Medulla oblongata (tissue), 1 donor: Measurements from ENCODE around the gene C1orf159.

Experiments
- DNase-seq: peaks from one replicate; pipeline ENCODE4 v3.0.0-alpha.2; 2015; ENCODE audit errors: extremely low spot score

C1orf159 gene

DNA sequence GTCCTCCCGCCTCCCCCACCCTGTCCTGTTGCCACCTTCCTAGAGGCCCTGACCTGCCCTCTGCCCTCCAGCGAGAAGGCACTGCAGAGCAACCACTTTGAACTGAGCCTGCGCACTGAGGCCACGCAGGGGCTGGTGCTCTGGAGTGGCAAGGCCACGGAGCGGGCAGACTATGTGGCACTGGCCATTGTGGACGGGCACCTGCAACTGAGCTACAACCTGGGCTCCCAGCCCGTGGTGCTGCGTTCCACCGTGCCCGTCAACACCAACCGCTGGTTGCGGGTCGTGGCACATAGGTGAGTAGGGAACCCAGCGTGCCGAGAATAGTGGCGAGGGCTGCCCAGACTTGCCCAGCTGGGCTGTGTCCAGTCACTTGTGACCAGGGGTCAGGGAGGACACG lies 62.2 kb downstream of the C1orf159 start:
- DNase-seq = no peak

DNA sequence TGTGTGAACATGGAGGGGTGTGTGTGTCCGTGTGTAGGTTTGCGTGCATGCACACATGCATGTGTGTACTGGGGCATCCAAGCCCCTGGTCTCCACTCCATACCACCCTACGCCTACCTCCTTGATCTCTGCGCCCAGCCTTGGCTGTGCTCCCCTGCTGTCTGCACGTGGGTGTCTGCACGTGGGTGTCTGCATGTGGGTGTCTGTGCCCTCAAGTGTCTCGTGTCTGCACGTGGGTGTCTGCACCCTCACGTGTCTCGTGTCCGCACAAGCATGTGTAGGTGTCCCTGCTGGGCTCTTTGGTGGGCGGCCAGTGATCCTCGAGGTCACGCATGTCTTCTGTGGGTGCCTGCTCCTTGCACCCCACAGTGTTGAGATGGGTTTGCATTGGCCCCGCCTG lies 62.9 kb downstream of the C1orf159 start:
- no peak for DNase-seq

DNA sequence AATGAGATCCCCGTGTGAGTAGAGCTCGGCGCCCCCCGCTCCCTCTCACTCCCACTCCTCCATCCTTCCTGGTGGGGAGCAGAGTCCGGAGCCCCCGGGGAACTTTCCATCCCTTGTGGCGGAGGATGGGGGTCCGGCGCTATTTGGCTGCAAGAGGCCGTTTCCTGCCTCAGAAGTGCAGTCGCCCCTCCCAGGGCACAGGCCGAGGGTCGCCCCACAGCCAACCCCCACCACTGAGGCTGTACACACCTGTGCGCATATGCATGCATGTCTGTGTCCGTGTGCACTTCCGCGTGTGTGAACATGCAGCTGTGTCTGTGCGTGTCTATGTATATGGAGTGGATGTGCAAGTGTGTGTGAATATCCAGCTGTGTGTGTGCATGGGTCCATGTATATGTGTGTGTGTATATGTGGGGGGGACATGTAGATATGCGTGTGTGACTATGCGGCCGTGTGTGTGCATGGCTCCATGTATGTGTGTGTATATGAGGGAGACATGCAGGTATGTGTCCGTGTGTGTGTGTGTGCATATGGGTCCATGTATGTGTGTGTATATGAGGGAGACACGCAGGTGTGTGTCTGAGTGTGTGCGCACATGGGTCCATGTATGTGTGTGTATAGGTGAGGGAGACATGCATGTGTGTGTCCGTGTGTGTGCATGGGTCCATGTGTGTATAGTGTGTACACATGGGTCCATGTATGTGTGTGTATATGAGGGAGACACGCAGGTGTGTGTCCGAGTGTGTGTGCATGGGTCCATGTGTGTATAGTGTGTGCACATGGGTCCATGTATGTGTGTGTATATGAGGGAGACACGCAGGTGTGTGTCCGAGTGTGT lies 63.7 kb downstream of the C1orf159 start:
- DNase-seq = no peak

DNA sequence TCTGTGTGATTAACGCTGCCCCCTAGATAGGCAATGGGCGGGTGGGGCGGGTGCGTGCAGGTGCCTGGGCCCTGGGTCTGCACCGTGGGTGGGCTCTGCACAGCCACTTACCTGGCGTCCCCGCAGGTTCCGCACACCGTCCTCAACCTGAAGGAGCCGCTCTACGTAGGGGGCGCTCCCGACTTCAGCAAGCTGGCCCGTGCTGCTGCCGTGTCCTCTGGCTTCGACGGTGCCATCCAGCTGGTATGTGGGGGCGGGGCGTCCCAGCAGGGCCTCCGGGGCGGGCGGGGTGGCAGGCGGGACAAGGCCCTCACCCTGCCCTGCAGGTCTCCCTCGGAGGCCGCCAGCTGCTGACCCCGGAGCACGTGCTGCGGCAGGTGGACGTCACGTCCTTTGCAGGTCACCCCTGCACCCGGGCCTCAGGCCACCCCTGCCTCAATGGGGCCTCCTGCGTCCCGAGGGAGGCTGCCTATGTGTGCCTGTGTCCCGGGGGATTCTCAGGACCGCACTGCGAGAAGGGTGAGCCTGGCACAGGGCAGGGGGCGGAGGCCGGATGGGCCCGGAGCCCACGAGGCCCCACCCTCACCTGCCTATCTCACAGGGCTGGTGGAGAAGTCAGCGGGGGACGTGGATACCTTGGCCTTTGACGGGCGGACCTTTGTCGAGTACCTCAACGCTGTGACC lies 64.6 kb downstream of the C1orf159 start:
- DNase-seq = no peak

DNA sequence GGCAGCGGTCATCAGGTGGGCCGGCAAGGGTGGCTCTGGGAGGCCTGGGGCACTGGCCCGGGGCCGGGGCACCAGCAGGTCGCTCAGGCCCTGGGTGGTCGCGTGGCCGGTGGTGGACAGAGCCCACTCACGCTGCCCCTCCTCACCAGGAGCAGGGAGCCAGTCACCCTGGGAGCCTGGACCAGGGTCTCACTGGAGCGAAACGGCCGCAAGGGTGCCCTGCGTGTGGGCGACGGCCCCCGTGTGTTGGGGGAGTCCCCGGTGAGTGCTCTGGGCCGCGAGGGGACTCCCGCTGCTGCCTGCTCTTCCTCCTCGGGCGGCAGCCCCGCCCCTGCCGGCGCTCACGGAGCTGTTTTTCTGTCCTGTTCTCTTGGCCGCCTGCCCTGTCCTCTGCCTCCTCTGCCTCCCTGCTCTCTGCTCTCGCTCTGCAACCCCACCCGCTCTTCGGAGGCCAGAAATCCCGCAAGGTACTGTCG lies 65.3 kb downstream of the C1orf159 start:
- DNase-seq = no peak

DNA sequence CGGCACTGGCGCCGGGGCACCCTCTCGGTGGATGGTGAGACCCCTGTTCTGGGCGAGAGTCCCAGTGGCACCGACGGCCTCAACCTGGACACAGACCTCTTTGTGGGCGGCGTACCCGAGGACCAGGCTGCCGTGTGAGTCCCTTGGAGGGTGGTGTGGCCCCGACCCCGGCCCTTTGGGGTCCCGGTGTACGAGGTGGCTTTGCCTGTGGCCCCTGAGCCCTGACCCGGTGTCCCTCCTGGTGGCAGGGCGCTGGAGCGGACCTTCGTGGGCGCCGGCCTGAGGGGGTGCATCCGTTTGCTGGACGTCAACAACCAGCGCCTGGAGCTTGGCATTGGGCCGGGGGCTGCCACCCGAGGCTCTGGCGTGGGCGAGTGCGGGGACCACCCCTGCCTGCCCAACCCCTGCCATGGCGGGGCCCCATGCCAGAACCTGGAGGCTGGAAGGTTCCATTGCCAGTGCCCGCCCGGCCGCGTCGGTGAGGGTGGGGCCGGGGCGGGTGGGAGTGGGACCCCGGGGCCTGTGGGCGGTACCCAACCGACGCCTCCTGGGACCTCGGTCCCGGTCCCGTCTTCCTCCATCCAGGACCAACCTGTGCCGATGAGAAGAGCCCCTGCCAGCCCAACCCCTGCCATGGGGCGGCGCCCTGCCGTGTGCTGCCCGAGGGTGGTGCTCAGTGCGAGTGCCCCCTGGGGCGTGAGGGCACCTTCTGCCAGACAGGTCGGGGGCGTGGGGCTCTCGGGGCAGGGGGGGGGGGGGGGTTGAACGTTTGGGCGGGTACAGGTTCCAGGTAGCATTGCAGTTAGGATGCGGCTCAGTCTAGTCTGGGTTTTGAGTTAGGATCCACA lies 66.3 kb downstream of the C1orf159 start:
- DNase-seq = no peak

GRCh38 chr1:1048765-1049164 lies 67.1 kb downstream of the C1orf159 start:
- DNase-seq = no peak

DNA sequence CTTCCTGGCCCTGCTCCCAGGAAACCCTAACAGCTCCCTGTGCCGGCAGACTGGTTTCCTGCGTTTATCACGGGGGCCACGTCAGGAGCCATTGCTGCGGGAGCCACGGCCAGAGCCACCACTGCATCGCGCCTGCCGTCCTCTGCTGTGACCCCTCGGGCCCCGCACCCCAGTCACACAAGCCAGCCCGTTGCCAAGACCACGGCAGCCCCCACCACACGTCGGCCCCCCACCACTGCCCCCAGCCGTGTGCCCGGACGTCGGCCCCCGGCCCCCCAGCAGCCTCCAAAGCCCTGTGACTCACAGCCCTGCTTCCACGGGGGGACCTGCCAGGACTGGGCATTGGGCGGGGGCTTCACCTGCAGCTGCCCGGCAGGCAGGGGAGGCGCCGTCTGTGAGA lies 67.9 kb downstream of the C1orf159 start:
- DNase-seq = no peak

- no peak for DNase-seq
Measured at GRCh38 chr1:1047407-1047806, 68.5 kb downstream of the C1orf159 start.

GRCh38 chr1:1046767-1047166 lies 69.1 kb downstream of the C1orf159 start:
- DNase-seq = no peak

DNA sequence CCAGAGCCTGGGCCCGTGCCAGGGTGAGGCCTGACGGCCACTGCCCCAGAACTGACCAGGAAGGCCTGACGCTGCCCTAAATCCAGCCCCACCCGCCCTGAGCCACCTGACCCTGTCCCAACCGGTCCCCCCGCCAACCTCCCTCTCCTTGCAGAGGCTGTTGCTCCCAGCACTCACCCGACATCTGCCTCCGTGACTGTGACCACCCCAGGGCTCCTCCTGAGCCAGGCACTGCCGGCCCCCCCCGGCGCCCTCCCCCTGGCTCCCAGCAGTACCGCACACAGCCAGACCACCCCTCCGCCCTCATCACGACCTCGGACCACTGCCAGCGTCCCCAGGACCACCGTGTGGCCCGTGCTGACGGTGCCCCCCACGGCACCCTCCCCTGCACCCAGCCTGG lies 69.6 kb downstream of the C1orf159 start:
- no peak for DNase-seq

GRCh38 chr1:1045129-1045528 lies 70.8 kb downstream of the C1orf159 start:
- no peak for DNase-seq

DNA sequence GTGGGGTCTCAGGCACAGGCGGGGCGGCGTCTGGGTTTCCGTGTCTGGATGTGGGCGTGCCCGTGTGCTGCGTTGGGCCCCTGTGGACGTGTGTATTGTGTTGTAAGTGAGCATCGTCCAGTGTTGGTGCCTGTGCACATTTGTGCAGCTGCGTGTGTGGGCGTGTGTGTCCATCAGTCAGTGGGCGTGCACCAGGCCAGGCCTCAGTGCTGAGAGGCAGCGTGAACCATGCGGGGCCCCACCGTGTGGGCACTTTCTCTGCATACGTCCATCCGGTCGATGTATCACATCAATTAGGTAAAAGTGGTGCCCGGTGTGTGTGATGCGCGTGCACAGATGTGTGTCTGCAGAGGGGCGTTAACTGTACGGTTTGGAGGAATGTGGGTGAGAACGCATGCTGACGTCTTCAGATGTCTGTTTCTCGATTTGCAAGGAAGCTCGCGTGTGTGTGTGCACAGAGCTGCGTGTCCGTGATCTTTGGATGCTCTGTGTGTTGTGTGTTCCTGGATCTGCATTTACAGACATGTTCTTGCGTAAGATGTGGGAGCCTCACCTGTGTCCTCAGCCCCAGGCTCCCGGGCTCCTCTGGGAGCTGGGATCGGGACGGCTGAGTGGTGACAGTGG lies 71.3 kb downstream of the C1orf159 start:
- DNase-seq = no peak

- DNase-seq = no peak
Measured at GRCh38 chr1:1043921-1044320, 72.0 kb downstream of the C1orf159 start.

DNA sequence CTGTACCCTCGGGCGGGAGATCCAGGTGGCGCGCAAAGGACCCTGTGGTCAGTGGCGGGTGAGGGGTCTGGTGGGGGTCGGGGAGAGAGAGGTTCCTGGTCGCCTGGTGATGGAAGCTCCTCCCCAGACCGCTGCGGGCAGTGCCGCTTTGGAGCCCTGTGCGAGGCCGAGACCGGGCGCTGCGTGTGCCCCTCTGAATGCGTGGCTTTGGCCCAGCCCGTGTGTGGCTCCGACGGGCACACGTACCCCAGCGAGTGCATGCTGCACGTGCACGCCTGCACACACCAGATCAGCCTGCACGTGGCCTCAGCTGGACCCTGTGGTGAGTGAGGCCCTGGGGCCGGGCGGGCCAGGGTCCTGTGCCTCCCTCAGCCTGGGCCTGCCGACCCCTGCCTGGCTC lies 72.5 kb downstream of the C1orf159 start:
- no peak for DNase-seq

DNA sequence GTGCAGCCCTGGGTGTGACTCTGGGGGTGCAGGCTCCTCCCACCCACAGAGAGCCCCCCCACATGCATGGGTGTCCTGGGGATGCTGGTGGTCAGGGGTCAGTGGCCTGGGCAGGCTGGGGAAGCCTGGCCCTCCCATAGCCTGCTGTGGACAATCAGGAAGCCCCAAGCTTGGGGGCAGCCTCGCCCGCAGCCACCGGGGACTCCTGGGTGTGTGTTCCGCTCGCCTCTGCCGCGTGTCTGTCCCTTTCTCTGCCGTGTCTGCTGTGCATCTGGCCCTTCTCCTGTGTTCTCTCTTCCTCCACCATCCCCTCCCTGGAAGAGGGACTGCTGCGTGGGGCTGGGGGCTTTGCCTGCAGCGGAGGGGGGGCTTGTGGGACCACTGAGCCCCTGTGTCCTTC lies 73.1 kb downstream of the C1orf159 start:
- no peak for DNase-seq

- DNase-seq = no peak
Measured at GRCh38 chr1:1041873-1042272, 74.0 kb downstream of the C1orf159 start.

- DNase-seq = no peak
Measured at GRCh38 chr1:1041092-1041523, 74.8 kb downstream of the C1orf159 start.

GRCh38 chr1:1040004-1040991 lies 75.6 kb downstream of the C1orf159 start:
- peak; percentile 60 for DNase-seq

DNA sequence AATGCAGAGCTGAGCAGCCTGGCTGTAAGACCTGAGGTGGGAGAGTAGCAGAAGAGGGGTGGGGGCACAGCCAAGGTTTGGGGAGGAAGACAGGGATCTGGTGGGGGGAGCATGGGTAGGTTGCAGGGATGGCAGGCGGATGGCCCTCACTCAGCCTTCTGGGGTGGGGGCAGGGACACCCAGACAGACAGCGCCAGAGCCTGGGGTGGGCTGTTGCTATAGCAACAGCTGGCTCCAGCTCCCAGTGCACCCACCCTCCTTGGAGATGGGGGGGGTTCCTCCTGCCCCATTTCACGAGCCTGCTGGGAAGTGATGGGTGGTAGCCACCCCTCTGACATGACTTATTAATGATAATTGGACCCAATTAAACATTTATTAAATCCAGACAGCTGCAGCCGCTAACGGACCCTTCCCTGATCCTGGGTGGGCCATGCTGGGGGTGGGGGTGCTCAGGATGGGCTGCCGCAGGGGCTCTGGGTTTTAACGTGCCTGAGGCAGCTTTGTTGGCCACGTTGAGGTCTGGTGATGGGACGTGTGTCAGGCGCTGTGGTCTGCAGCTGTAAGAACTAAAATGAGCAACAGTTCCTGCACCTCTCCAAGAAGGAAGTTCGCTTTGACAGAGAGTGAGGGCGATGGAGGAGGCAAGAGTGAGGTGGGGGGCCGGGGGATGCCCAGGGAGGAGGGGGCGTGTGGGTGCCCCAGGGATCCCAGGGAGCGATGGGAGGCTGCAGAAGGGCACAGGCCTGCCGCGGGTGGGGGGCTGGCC lies 76.6 kb downstream of the C1orf159 start:
- no peak for DNase-seq
